ENCODE results near the gene TBC1D8B. TPM values are rescaled to one million over a fixed set of nuclear protein-coding genes. Genes with fewer than 3 reads are reported as not detected.

TBC1D8B gene
- polyA plus RNA-seq, 1 of the 3 experiments (the other 2 are of a cell fraction): 0.03 TPM

DNA sequence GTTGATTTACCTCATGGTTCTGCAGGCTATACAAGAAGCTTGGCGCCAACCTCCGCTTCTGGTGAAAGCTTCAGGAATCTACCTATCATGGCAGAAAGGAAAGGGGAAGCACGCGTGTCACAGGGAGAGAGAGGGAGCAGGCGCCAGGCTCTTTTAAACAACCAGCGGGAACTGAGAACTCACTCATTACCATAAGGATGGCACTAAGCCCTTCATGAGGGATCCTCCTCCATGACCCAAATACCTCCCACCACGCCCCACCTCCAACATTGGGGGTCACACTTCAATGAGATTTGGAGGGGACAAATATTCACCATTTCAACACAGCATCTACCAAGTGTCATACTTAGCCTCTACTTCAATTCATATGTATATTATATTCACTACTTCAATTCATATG is 18.8 kb upstream of the TBC1D8B start (continued):
- TF ChIP-seq TEAD4 (IDR thresholded peaks at IDR 0.05; ENCODE audit: borderline replicate concordance, insufficient read depth): no peak
- TF ChIP-seq NFIC (IDR thresholded peaks at IDR 0.05; ENCODE audit: borderline replicate concordance): no peak
- TF ChIP-seq NRF1 (IDR thresholded peaks at IDR 0.05; ENCODE audit: low read depth, low read length): no peak
- TF ChIP-seq MXI1 (IDR thresholded peaks at IDR 0.05; ENCODE audit: low read depth, low read length): no peak
- no peak for TF ChIP-seq CHD2 (IDR thresholded peaks at IDR 0.05; ENCODE audit: low read length, partially characterized antibody)

- Histone ChIP-seq H3K79me2 (ENCODE audit: insufficient read depth) (no peaks in the 10 kb centered on the region), H3K4me3 (ENCODE audit: low read depth in 2 of 2, low read length in 1 of 2) (no peak overlapping the region), H4K20me1 (ENCODE audit: insufficient read depth) (no peaks in the 10 kb centered on the region), H3K4me1 (ENCODE audit: control insufficient read depth in 1 of 2, insufficient read depth in 2 of 2, low read depth in 1 of 2, low read length in 1 of 2) (no peaks in the 10 kb centered on the region), H3K4me2 (no peak overlapping the region), H3K27me3 (ENCODE audit: insufficient read depth) (no peaks in the 10 kb centered on the region), H3K9ac (no peak overlapping the region), H3K27ac (ENCODE audit: low read depth in 2 of 2, low read length in 1 of 2) (no peak overlapping the region), H3F3A (replicated peaks; ENCODE audit: insufficient read depth) (no peaks in the 10 kb centered on the region), H3K9me2 (no peaks in the 10 kb centered on the region), H2AFZ (ENCODE audit: low read depth) (no peak overlapping the region), H3K9me3 (no peaks in the 10 kb centered on the region), H3K36me3 (replicated peaks in 1 of 2; ENCODE audit: control insufficient read depth in 1 of 2, insufficient read depth in 2 of 2, low read length in 1 of 2) (no peaks in the 10 kb centered on the region)
- ChIA-PET CTCF (interaction anchor here (1.0 kb wide), 1 partner anchor 311 kb away, joined by 3 read pairs; no protein-coding TSS in a partner anchor), POLR2A (no interaction called here)
- WGBS (ENCODE audit: low lambda C conversion rate): 0% methylated on average over 1 of the region's 1 CpG
- TF ChIP-seq POLR2AphosphoS5 (IDR thresholded peaks at IDR 0.05; ENCODE audit: low read depth, low read length) (no peak), RAD21 (IDR thresholded peaks at IDR 0.05; ENCODE audit: low read length) (peak; percentile 28; the same call in 1 of the 2 replicates), CTCF (IDR thresholded peaks at IDR 0.05) (peak; percentile 60)
- no peak for DNase-seq
These were observed 11.0 kb upstream of the TBC1D8B start for GRCh38 chrX:106791495-106791894.

GRCh38 chrX:106802063-106802387 is 448 bp upstream of the TBC1D8B start:
- H3K27me3 ChIP-seq (ENCODE audit: insufficient read depth): peaks cover 58% of the 10 kb centered on the region
- no peaks in the 10 kb centered on the region for H3K9me2 ChIP-seq
- H3K9ac ChIP-seq: no peak overlapping the region
- no peaks in the 10 kb centered on the region for H3K79me2 ChIP-seq (ENCODE audit: insufficient read depth)
- TF ChIP-seq CHD2 (IDR thresholded peaks at IDR 0.05; ENCODE audit: low read length, partially characterized antibody) (no peak), SIN3A (IDR thresholded peaks at IDR 0.05; ENCODE audit: borderline replicate concordance, low read depth, low read length) (no peak), TCF12 (IDR thresholded peaks at IDR 0.05) (no peak), RCOR1 (IDR thresholded peaks at IDR 0.05; ENCODE audit: low read length) (no peak), TEAD4 (IDR thresholded peaks at IDR 0.05; ENCODE audit: borderline replicate concordance, insufficient read depth) (no peak), USF1 (IDR thresholded peaks at IDR 0.05; ENCODE audit: borderline replicate concordance, low read depth) (no peak), MXI1 (IDR thresholded peaks at IDR 0.05; ENCODE audit: low read depth, low read length) (no peak)
- no peak overlapping the region for H3K27ac ChIP-seq (ENCODE audit: low read depth in 2 of 2, low read length in 1 of 2)
- H2AFZ ChIP-seq (ENCODE audit: low read depth): no peak overlapping the region
- peak overlapping the region; percentile 39; the same call in 1 of the 2 replicates for H3K4me2 ChIP-seq
- POLR2A ChIA-PET: no interaction called here
- CTCF ChIA-PET: no interaction called here
- no peaks in the 10 kb centered on the region for H3F3A ChIP-seq (replicated peaks; ENCODE audit: insufficient read depth)
- peak overlapping the region in 1 of 2 experiments; percentile 39; a peak in 2 of 4 replicates for H3K4me3 ChIP-seq (ENCODE audit: low read depth in 2 of 2, low read length in 1 of 2)
- no peaks in the 10 kb centered on the region; a peak in 1 of 4 replicates for H3K4me1 ChIP-seq (ENCODE audit: control insufficient read depth in 1 of 2, insufficient read depth in 2 of 2, low read depth in 1 of 2, low read length in 1 of 2)
- H3K36me3 ChIP-seq (replicated peaks in 1 of 2; ENCODE audit: control insufficient read depth in 1 of 2, insufficient read depth in 2 of 2, low read length in 1 of 2): no peaks in the 10 kb centered on the region
- DNase-seq: no peak
- 39% methylated on average over 11 of the region's 11 CpGs for WGBS (ENCODE audit: low lambda C conversion rate)
- H4K20me1 ChIP-seq (ENCODE audit: insufficient read depth): no peaks in the 10 kb centered on the region
- no peaks in the 10 kb centered on the region for H3K9me3 ChIP-seq
